ENCODE results near the gene SLC24A5.

- no peak for TF ChIP-seq POLR2A (IDR thresholded peaks at IDR 0.05; ENCODE audit: low read depth, low read length)
- TF ChIP-seq MAZ (IDR thresholded peaks at IDR 0.05; ENCODE audit: borderline replicate concordance, low read depth, low read length), result no peak
- TF ChIP-seq, protein P1, sequence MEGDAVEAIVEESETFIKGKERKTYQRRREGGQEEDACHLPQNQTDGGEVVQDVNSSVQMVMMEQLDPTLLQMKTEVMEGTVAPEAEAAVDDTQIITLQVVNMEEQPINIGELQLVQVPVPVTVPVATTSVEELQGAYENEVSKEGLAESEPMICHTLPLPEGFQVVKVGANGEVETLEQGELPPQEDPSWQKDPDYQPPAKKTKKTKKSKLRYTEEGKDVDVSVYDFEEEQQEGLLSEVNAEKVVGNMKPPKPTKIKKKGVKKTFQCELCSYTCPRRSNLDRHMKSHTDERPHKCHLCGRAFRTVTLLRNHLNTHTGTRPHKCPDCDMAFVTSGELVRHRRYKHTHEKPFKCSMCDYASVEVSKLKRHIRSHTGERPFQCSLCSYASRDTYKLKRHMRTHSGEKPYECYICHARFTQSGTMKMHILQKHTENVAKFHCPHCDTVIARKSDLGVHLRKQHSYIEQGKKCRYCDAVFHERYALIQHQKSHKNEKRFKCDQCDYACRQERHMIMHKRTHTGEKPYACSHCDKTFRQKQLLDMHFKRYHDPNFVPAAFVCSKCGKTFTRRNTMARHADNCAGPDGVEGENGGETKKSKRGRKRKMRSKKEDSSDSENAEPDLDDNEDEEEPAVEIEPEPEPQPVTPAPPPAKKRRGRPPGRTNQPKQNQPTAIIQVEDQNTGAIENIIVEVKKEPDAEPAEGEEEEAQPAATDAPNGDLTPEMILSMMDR (conservative IDR thresholded peaks at IDR 0.05; ENCODE audit: low read depth, low read length), result no peak
- TF ChIP-seq SMC3 (IDR thresholded peaks at IDR 0.05; ENCODE audit: low read depth, low read length), result no peak
- TF ChIP-seq BHLHE40 (IDR thresholded peaks at IDR 0.05; ENCODE audit: low read depth, low read length), result no peak
- TF ChIP-seq, protein P2, sequence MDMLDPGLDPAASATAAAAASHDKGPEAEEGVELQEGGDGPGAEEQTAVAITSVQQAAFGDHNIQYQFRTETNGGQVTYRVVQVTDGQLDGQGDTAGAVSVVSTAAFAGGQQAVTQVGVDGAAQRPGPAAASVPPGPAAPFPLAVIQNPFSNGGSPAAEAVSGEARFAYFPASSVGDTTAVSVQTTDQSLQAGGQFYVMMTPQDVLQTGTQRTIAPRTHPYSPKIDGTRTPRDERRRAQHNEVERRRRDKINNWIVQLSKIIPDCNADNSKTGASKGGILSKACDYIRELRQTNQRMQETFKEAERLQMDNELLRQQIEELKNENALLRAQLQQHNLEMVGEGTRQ (IDR thresholded peaks at IDR 0.05; ENCODE audit: low read depth, low read length), result no peak
- TF ChIP-seq RFX5 (IDR thresholded peaks at IDR 0.05; ENCODE audit: low read depth, low read length), result no peak
- no peak for TF ChIP-seq CHD1 (IDR thresholded peaks at IDR 0.05; ENCODE audit: low read depth, low read length)
- no peak for TF ChIP-seq ELK1 (IDR thresholded peaks at IDR 0.05; ENCODE audit: borderline replicate concordance, low read depth, low read length)
Observed at GRCh38 chr15:48121849-48122248, 1.1 kb downstream of the SLC24A5 start.
